Measurements from ENCODE around the gene CALCOCO2.

GRCh38 chr17:48840441-48840840 lies 9.6 kb downstream of the CALCOCO2 start:
- no peak for TF ChIP-seq CTCF (IDR thresholded peaks at IDR 0.05; ENCODE audit: low read depth, low read length, poor library complexity, severe bottlenecking)
- TF ChIP-seq EZH2phosphoT487 (IDR thresholded peaks at IDR 0.05; ENCODE audit: borderline replicate concordance, low read length): no peak
